Measurements from ENCODE around the gene PANX2.

GRCh38 chr22:50199251-50199721 lies 28.8 kb downstream of the PANX2 start:
- TF ChIP-seq CTCF (conservative IDR thresholded peaks at IDR 0.05; ENCODE audit: low read depth, low read length) (no peak), EZH2phosphoT487 (IDR thresholded peaks at IDR 0.05; ENCODE audit: borderline replicate concordance, low read length) (no peak), EZH2 (IDR thresholded peaks at IDR 0.05; ENCODE audit: low read length, unreplicated experiment) (no peak)
